Glutamatergic neuron (in vitro differentiated cells): ENCODE results near the gene LARP1. TPM values are rescaled to one million over a fixed set of nuclear protein-coding genes. Genes with fewer than 3 reads are reported as not detected.

ENCODE experiments used
- DNase-seq: peaks from one replicate; pipeline ENCODE4 v3.0.0; 2022
- H3K27ac Mint-ChIP-seq: one replicate; pipeline ENCODE4 v1.8.0; 2020; ENCODE audit warnings: mild to moderate bottlenecking, mixed read lengths, inconsistent platforms; ENCODE audit not compliant: unreplicated experiment
- H3K27me3 Mint-ChIP-seq: one replicate; pipeline ENCODE4 v1.8.0; 2020; ENCODE audit warnings: mild to moderate bottlenecking, moderate library complexity, mixed read lengths, inconsistent platforms; ENCODE audit not compliant: unreplicated experiment
- H3K36me3 Mint-ChIP-seq: one replicate; pipeline ENCODE4 v1.8.0; 2020; ENCODE audit warnings: mild to moderate bottlenecking, mixed read lengths, inconsistent platforms; ENCODE audit not compliant: unreplicated experiment
- H3K4me1 Mint-ChIP-seq: one replicate; pipeline ENCODE4 v1.8.0; 2020; ENCODE audit warnings: mild to moderate bottlenecking, low read depth, mixed read lengths, inconsistent platforms; ENCODE audit not compliant: unreplicated experiment
- H3K4me3 Mint-ChIP-seq: one replicate; pipeline ENCODE4 v1.8.0; 2020; ENCODE audit warnings: mild to moderate bottlenecking, mixed read lengths, inconsistent platforms; ENCODE audit not compliant: unreplicated experiment
- H3K9me3 Mint-ChIP-seq: one replicate; pipeline ENCODE4 v1.8.0; 2020; ENCODE audit warnings: mild to moderate bottlenecking, moderate library complexity, mixed read lengths, inconsistent platforms; ENCODE audit not compliant: unreplicated experiment
- CTCF ChIP-seq: fragments of 200-600 bp; sonication (generic); IDR thresholded peaks from one replicate; pipeline ENCODE4 v1.5.0; 2021; ENCODE audit not compliant: partially characterized antibody, unreplicated experiment
- total RNA-seq: library from RNA; stranded (reverse); fragmentation: NEBNext Ultra II Directional; extraction: Animal tissue kit (Norgen Biotek cat#: 25700); gene quantifications from one replicate; pipeline ENCODE4 v1.2.1, GENCODE V29; 2021; ENCODE audit not compliant: unreplicated experiment

The LARP1 gene
- total RNA-seq, 1 donor from 2014 or later: 199 TPM

GRCh38 chr5:154721481-154722058 is 33.6 kb upstream of the LARP1 start:
- DNase-seq: no peak
- TF ChIP-seq CTCF: no peak
- no peaks in the 10 kb centered on the region for H3K27me3 Mint-ChIP-seq
- no peak overlapping the region for H3K4me3 Mint-ChIP-seq
- no peaks in the 10 kb centered on the region for H3K36me3 Mint-ChIP-seq
- H3K4me1 Mint-ChIP-seq: no peaks in the 10 kb centered on the region
- H3K27ac Mint-ChIP-seq: no peak overlapping the region
- no peaks in the 10 kb centered on the region for H3K9me3 Mint-ChIP-seq

GRCh38 chr5:154722097-154722496 is 33.1 kb upstream of the LARP1 start:
- no peaks in the 10 kb centered on the region for H3K9me3 Mint-ChIP-seq
- H3K27me3 Mint-ChIP-seq: no peaks in the 10 kb centered on the region
- H3K4me3 Mint-ChIP-seq: no peak overlapping the region
- H3K27ac Mint-ChIP-seq: no peak overlapping the region
- TF ChIP-seq CTCF: no peak
- H3K36me3 Mint-ChIP-seq: no peaks in the 10 kb centered on the region
- H3K4me1 Mint-ChIP-seq: no peaks in the 10 kb centered on the region
- no peak for DNase-seq

- Mint-ChIP-seq H3K4me3 (no peak overlapping the region), H3K36me3 (no peaks in the 10 kb centered on the region), H3K27me3 (no peaks in the 10 kb centered on the region), H3K27ac (no peak overlapping the region), H3K4me1 (no peaks in the 10 kb centered on the region), H3K9me3 (no peaks in the 10 kb centered on the region)
- no peak for DNase-seq
- TF ChIP-seq CTCF: no peak
Observed at GRCh38 chr5:154722936-154723335, 32.2 kb upstream of the LARP1 start.

GRCh38 chr5:154723740-154724505 is 31.3 kb upstream of the LARP1 start:
- H3K4me3 Mint-ChIP-seq: no peak overlapping the region
- no peaks in the 10 kb centered on the region for H3K27me3 Mint-ChIP-seq
- no peaks in the 10 kb centered on the region for H3K4me1 Mint-ChIP-seq
- no peak overlapping the region for H3K27ac Mint-ChIP-seq
- H3K9me3 Mint-ChIP-seq: no peaks in the 10 kb centered on the region
- H3K36me3 Mint-ChIP-seq: no peaks in the 10 kb centered on the region
- TF ChIP-seq CTCF: no peak
- no peak for DNase-seq

GRCh38 chr5:154727361-154727760 is 27.8 kb upstream of the LARP1 start:
- no peak for TF ChIP-seq CTCF
- H3K27me3 Mint-ChIP-seq: no peaks in the 10 kb centered on the region
- H3K27ac Mint-ChIP-seq: no peak overlapping the region
- no peaks in the 10 kb centered on the region for H3K9me3 Mint-ChIP-seq
- no peak for DNase-seq
- H3K36me3 Mint-ChIP-seq: no peaks in the 10 kb centered on the region
- H3K4me1 Mint-ChIP-seq: no peaks in the 10 kb centered on the region
- no peak overlapping the region for H3K4me3 Mint-ChIP-seq
